HG02970 (cell line): ENCODE results near the gene HTR3B.
A peak's percentile ranks its signal among the peaks of the same experiment; 100 is the strongest.
"Not testable (repeated sequence)": the region's sequence is repeated elsewhere in the genome, so short reads cannot be mapped to it uniquely, and the experiment has no call there.

Source experiments
- ATAC-seq: cut with Tn5 transposase; IDR thresholded peaks from one replicate; pipeline ENCODE4 v1.9.1; 2021; ENCODE audit warnings: mild to moderate bottlenecking, moderate library complexity, moderate number of reproducible peaks; ENCODE audit not compliant: unreplicated experiment, low FRiP score

The HTR3B gene

GRCh38 chr11:113904379-113905101, at the start of gene HTR3B:
TSS of gene HTR3B (plus strand) at chr11:113904796. CDS start at chr11:113904934, 138 bp downstream.
- ATAC-seq, result no peak

GRCh38 chr11:113855803-113856202, 48.8 kb upstream of the HTR3B start:
- ATAC-seq, result no peak

GRCh38 chr11:113856966-113857759, 47.4 kb upstream of the HTR3B start:
- ATAC-seq, result no peak

GRCh38 chr11:113859665-113860064, 44.9 kb upstream of the HTR3B start:
- ATAC-seq, result no peak

- no peak for ATAC-seq
These were observed 42.2 kb upstream of the HTR3B start for GRCh38 chr11:113862435-113862834.

GRCh38 chr11:113864410-113864809, 40.2 kb upstream of the HTR3B start:
- ATAC-seq, result no peak

- ATAC-seq, result no peak
These were observed 38.7 kb upstream of the HTR3B start for GRCh38 chr11:113865873-113866272.

GRCh38 chr11:113867843-113868503, 36.6 kb upstream of the HTR3B start:
- ATAC-seq, result no peak

GRCh38 chr11:113871336-113871735, 33.3 kb upstream of the HTR3B start:
- no peak for ATAC-seq

- no peak for ATAC-seq
These were observed 31.4 kb upstream of the HTR3B start for GRCh38 chr11:113873236-113873626.

- ATAC-seq, result no peak
These were observed 30.5 kb upstream of the HTR3B start for GRCh38 chr11:113874096-113874495.

GRCh38 chr11:113874581-113875233, 29.9 kb upstream of the HTR3B start:
- peak; percentile 24 for ATAC-seq

- peak; percentile 90 for ATAC-seq
These were observed 29.1 kb upstream of the HTR3B start, which contains the start of gene USP28 for GRCh38 chr11:113875234-113876073. TSS of gene USP28 (minus strand) at chr11:113875572. CDS start at chr11:113875501, 71 bp downstream.

GRCh38 chr11:113876074-113876797, 28.4 kb upstream of the HTR3B start:
- no peak for ATAC-seq

- no peak for ATAC-seq
These were observed 27.6 kb upstream of the HTR3B start for GRCh38 chr11:113876798-113877669.

- no peak for ATAC-seq
These were observed 26.9 kb upstream of the HTR3B start for GRCh38 chr11:113877670-113878055.

- not testable (repeated sequence) for ATAC-seq
These were observed 25.1 kb upstream of the HTR3B start for GRCh38 chr11:113879446-113879845.

GRCh38 chr11:113880971-113881370, 23.6 kb upstream of the HTR3B start:
- no peak for ATAC-seq
